ENCODE measurements around the gene ZNF438. TPM values are rescaled to one million over a fixed set of nuclear protein-coding genes. Genes with fewer than 3 reads are reported as not detected.
"Not testable (repeated sequence)": the region's sequence is repeated elsewhere in the genome, so short reads cannot be mapped to it uniquely, and the experiment has no call there.

Gene ZNF438
- total RNA-seq, 1 experiment from 2014 or later = 4.6 TPM

GRCh38 chr10:30800368-30800767 is 231.3 kb downstream of the ZNF438 start:
- in situ Hi-C loops (cut with HindIII; ENCODE audit: low pct_unique_long_range_greater_than_20kb, low sequenced_read_pairs) = no loop called here
- no peak for DNase-seq (ENCODE audit: low read depth, low spot score)

- in situ Hi-C loops (cut with HindIII; ENCODE audit: low pct_unique_long_range_greater_than_20kb, low sequenced_read_pairs) = no loop called here
- DNase-seq (ENCODE audit: low read depth, low spot score) = no peak
Measured at GRCh38 chr10:30798646-30799185, 232.9 kb downstream of the ZNF438 start.

GRCh38 chr10:30795024-30795423 is 236.6 kb downstream of the ZNF438 start:
- in situ Hi-C loops (cut with HindIII; ENCODE audit: low pct_unique_long_range_greater_than_20kb, low sequenced_read_pairs); DNase-seq (ENCODE audit: low read depth, low spot score): not testable (repeated sequence)
